ENCODE results near the gene CASP3.

DNA sequence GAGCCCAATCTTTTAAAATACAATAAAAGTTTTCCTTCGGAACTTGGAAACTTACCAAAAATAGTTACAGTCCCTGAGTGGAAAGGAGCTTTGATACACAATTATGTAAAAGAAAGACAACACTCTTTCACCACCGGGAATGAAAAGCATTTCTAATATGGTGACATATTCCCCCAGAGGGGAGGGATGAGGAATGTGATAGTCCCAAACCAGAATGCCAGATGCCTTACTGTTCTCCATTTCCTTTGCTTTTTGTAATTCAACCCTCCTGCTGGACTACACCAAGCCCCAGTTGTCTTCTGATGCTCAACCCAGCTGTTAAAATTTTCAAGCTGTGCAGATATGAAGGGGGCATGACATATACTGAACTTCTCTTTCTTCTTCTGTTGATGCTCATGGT is 4.4 kb upstream of the CASP3 start:
- TF ChIP-seq, protein P1, sequence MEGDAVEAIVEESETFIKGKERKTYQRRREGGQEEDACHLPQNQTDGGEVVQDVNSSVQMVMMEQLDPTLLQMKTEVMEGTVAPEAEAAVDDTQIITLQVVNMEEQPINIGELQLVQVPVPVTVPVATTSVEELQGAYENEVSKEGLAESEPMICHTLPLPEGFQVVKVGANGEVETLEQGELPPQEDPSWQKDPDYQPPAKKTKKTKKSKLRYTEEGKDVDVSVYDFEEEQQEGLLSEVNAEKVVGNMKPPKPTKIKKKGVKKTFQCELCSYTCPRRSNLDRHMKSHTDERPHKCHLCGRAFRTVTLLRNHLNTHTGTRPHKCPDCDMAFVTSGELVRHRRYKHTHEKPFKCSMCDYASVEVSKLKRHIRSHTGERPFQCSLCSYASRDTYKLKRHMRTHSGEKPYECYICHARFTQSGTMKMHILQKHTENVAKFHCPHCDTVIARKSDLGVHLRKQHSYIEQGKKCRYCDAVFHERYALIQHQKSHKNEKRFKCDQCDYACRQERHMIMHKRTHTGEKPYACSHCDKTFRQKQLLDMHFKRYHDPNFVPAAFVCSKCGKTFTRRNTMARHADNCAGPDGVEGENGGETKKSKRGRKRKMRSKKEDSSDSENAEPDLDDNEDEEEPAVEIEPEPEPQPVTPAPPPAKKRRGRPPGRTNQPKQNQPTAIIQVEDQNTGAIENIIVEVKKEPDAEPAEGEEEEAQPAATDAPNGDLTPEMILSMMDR (conservative IDR thresholded peaks at IDR 0.05 in 1 of 2, IDR thresholded peaks at IDR 0.05 in 1 of 2; ENCODE audit: low read depth in 1 of 2, low read length in 2 of 2) = no peak
- no peak for TF ChIP-seq EZH2 (IDR thresholded peaks at IDR 0.05; ENCODE audit: low read length, missing control alignments)
